NCI-H69 (cell line): ENCODE data around the gene SYCP2L.
"Not testable (repeated sequence)": the region's sequence is repeated elsewhere in the genome, so short reads cannot be mapped to it uniquely, and the experiment has no call there.

ENCODE experiments used
- DNase-seq: peaks from one replicate; lab custom pipeline; 2025; lab: John Stamatoyannopoulos, UW

SYCP2L gene

GRCh38 chr6:10957414-10957886, 70.6 kb downstream of the SYCP2L start:
- DNase-seq = no peak

- no peak for DNase-seq
Observed at GRCh38 chr6:10960171-10960570, 73.3 kb downstream of the SYCP2L start.

GRCh38 chr6:10961837-10962236, 75.0 kb downstream of the SYCP2L start:
- DNase-seq = no peak

- DNase-seq = no peak
Observed at GRCh38 chr6:10962673-10963072, 75.8 kb downstream of the SYCP2L start.

- no peak for DNase-seq
Observed at GRCh38 chr6:10963113-10963512, 76.3 kb downstream of the SYCP2L start.

- no peak for DNase-seq
Observed at GRCh38 chr6:10964684-10965083, 77.8 kb downstream of the SYCP2L start.

GRCh38 chr6:10968776-10969175, 81.9 kb downstream of the SYCP2L start:
- no peak for DNase-seq

GRCh38 chr6:10970731-10971130, 83.9 kb downstream of the SYCP2L start:
- DNase-seq = no peak

- no peak for DNase-seq
Observed at GRCh38 chr6:10972196-10972595, 85.3 kb downstream of the SYCP2L start.

GRCh38 chr6:10976571-10976970, 89.7 kb downstream of the SYCP2L start:
- peak; percentile 12 for DNase-seq

- no peak for DNase-seq
Observed at GRCh38 chr6:10977231-10977968, 90.5 kb downstream of the SYCP2L start.

GRCh38 chr6:10979603-10980002, 92.8 kb downstream of the SYCP2L start:
- DNase-seq = no peak

GRCh38 chr6:10981409-10981808, 94.6 kb downstream of the SYCP2L start:
- no peak for DNase-seq

GRCh38 chr6:10984959-10985358, 98.1 kb downstream of the SYCP2L start:
- not testable (repeated sequence) for DNase-seq

GRCh38 chr6:10989587-10989986, 102.7 kb downstream of the SYCP2L start:
- no peak for DNase-seq

- DNase-seq = no peak
Observed at GRCh38 chr6:10991115-10991514, 104.3 kb downstream of the SYCP2L start.

- no peak for DNase-seq
Observed at GRCh38 chr6:10993896-10994295, 107.0 kb downstream of the SYCP2L start.

- peak; percentile 60 for DNase-seq
Observed at GRCh38 chr6:10995114-10995707, 108.4 kb downstream of the SYCP2L start.

GRCh38 chr6:10999994-11000393, 113.1 kb downstream of the SYCP2L start:
- no peak for DNase-seq

- no peak for DNase-seq
Observed at GRCh38 chr6:11002176-11002575, 115.3 kb downstream of the SYCP2L start.

- DNase-seq = not testable (repeated sequence)
Observed at GRCh38 chr6:11003297-11003696, 116.4 kb downstream of the SYCP2L start.

GRCh38 chr6:11006061-11006460, 119.2 kb downstream of the SYCP2L start:
- peak; percentile 66 for DNase-seq

GRCh38 chr6:11007715-11008608, 121.1 kb downstream of the SYCP2L start:
- DNase-seq = no peak
